ENCODE measurements around the gene ZNF418. TPM values are rescaled to one million over a fixed set of nuclear protein-coding genes. Genes with fewer than 3 reads are reported as not detected.

The ZNF418 gene
- total and polyA plus RNA-seq, 2 of the 13 experiments (the other 11 are each of a cell fraction or from before 2014, with no cell fraction given) = 0.07 to 0.27 TPM

DNA sequence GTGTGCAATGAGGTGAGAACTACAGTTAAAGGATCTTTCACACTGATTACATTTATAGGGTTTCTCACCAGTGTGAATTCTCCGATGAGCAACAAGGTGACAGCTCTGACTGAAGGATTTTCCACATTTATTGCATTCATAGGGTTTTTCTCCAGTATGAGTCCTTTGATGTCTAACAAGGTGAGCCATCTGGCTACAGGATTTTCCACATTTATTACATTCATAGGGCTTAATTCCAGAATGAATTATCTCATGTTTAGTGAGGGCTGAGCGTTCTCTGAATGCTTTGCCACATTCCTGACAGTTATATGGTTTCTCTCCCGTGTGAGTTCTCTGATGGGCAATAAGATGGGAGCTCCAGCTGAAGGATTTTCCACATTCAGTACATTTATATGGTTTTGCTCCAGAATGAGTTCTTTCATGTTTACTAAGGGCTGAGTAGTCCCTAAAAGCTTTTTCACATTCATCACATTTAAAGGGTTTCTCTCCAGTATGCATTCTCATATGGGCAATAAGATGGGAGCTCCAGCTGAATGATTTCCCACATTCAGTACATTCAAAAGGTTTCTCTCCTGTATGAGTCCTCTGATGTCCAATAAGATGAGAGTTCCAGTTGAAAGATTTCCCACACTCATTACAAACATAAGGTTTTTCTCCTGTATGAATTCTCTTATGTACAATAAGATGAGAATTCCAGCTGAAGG, 43.5 kb upstream of the ZNF418 start:
- in situ Hi-C loops (cut with HindIII; ENCODE audit: extremely low pct_ligation_motif_present, low pct_unique_long_range_greater_than_20kb) = no loop called here
- ChIA-PET POLR2A (no interaction called here), CTCF (ENCODE audit: low intra/inter-chr PET ratio, low total read pairs) (no interaction called here)
- Histone ChIP-seq H3K9ac (ENCODE audit: insufficient read depth, low read depth, low read length) (no peak overlapping the region), H3K4me3 (replicated peaks in 1 of 3; ENCODE audit: insufficient read depth in 1 of 3, low read depth in 2 of 3, low read length in 3 of 3) (no peak overlapping the region), H3K4me1 (ENCODE audit: insufficient read depth, low read length) (no peaks in the 10 kb centered on the region), H3K27me3 (ENCODE audit: control insufficient read depth in 1 of 2, insufficient read depth in 2 of 2, low read length in 2 of 2) (no peaks in the 10 kb centered on the region), H2AFZ (ENCODE audit: low read length) (no peak overlapping the region), H3K9me3 (ENCODE audit: low read length) (peaks cover 100% of the 10 kb centered on the region), H3K27ac (ENCODE audit: extremely low read length, insufficient read depth, low read length) (no peak overlapping the region), H3K79me2 (ENCODE audit: insufficient read depth, low read length) (no peaks in the 10 kb centered on the region), H3K36me3 (replicated peaks in 1 of 2; ENCODE audit: control insufficient read depth in 1 of 2, insufficient read depth in 2 of 2, low read length in 2 of 2) (peaks cover 19 to 57% of the 10 kb centered on the region in 2 experiments), H4K20me1 (ENCODE audit: insufficient read depth, low read length) (no peaks in the 10 kb centered on the region), H3K4me2 (ENCODE audit: low read depth, low read length) (no peak overlapping the region)
- no peak for DNase-seq (ENCODE audit: low spot score)
- no peak for FAIRE-seq
- intact Hi-C loops (cut with micrococcal nuclease; ENCODE audit: unreplicated experiment) = no loop called here
- ATAC-seq = no peak
- TF ChIP-seq, protein P1, sequence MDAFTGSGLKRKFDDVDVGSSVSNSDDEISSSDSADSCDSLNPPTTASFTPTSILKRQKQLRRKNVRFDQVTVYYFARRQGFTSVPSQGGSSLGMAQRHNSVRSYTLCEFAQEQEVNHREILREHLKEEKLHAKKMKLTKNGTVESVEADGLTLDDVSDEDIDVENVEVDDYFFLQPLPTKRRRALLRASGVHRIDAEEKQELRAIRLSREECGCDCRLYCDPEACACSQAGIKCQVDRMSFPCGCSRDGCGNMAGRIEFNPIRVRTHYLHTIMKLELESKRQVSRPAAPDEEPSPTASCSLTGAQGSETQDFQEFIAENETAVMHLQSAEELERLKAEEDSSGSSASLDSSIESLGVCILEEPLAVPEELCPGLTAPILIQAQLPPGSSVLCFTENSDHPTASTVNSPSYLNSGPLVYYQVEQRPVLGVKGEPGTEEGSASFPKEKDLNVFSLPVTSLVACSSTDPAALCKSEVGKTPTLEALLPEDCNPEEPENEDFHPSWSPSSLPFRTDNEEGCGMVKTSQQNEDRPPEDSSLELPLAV (CRISPR knock-in tag; conservative IDR thresholded peaks at IDR 0.05; ENCODE audit: low read depth) = no peak
- TF ChIP-seq, protein P2, sequence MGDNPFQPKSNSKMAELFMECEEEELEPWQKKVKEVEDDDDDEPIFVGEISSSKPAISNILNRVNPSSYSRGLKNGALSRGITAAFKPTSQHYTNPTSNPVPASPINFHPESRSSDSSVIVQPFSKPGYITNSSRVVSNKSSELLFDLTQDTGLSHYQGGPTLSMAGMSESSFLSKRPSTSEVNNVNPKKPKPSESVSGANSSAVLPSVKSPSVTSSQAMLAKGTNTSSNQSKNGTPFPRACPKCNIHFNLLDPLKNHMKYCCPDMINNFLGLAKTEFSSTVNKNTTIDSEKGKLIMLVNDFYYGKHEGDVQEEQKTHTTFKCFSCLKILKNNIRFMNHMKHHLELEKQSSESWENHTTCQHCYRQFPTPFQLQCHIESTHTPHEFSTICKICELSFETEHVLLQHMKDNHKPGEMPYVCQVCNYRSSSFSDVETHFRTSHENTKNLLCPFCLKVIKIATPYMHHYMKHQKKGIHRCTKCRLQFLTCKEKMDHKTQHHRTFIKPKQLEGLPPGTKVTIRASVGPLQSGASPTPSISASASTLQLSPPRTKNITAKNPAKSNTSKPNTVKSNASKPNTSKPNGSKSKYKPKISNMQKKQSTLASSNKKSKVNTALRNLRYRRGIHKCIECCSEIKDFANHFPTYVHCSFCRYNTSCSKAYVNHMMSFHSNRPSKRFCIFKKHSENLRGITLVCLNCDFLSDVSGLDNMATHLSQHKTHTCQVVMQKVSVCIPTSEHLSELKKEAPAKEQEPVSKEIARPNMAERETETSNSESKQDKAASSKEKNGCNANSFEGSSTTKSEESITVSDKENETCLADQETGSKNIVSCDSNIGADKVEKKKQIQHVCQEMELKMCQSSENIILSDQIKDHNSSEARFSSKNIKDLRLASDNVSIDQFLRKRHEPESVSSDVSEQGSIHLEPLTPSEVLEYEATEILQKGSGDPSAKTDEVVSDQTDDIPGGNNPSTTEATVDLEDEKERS (CRISPR knock-in tag; IDR thresholded peaks at IDR 0.05) = 0 out of 2 replicates have a peak, but pooled peaks have one; percentile 22
- TF ChIP-seq ZNF274 (CRISPR knock-in tag; IDR thresholded peaks at IDR 0.05) = peak; percentile 100; the same call in 1 of the 2 replicates
- BruUV-seq (replicated peaks) = no TSS peak
- 95% methylated on average over 3 of the region's 3 CpGs for WGBS (ENCODE audit: low lambda C conversion rate)

Measured in HepG2 (cell line).